ENCODE results near the gene SPG7.

The SPG7 gene

DNA sequence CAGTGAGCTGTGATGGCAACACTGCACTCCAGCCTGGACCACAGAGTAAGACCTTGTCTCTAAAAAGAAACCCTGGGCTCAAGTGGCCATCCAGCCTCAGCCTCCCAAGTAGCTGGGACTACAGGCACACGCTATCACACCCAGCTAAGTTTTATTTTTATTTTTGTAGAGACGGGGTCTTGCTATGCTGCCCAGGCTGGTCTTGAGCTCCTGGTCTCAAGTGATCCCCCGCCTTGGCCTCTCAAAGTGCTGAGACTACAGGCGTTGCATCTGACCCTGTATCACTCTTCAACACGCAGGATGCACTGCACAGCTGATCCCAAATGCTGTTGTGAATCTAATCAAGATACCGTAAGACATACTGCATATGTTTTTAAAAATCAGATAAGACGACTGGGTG is 40.8 kb upstream of the SPG7 start:
- ChIA-PET POLR2A (interaction anchor here (1.2 kb wide), 1 partner anchor 15 kb away, joined by 3 read pairs; no protein-coding TSS in a partner anchor), CTCF (interaction anchor here (0.6 to 1.2 kb wide), 2 partner anchors 9 to 58 kb away, joined by 3 to 5 read pairs; no protein-coding TSS in a partner anchor)
- TF ChIP-seq LEF1 (IDR thresholded peaks at IDR 0.05; ENCODE audit: borderline replicate concordance) (no peak), BHLHE40 (IDR thresholded peaks at IDR 0.05; ENCODE audit: borderline replicate concordance) (no peak), FOXK2 (IDR thresholded peaks at IDR 0.05) (no peak), NFRKB (IDR thresholded peaks at IDR 0.05) (no peak), FOXM1 (IDR thresholded peaks at IDR 0.05; ENCODE audit: borderline replicate concordance) (no peak), HDGF (IDR thresholded peaks at IDR 0.05; ENCODE audit: borderline replicate concordance) (no peak), TARDBP (IDR thresholded peaks at IDR 0.05) (no peak), L3MBTL2 (conservative IDR thresholded peaks at IDR 0.05) (no peak), ZNF384 (IDR thresholded peaks at IDR 0.05) (no peak), ARNT (IDR thresholded peaks at IDR 0.05) (no peak), CTBP1 (IDR thresholded peaks at IDR 0.05; ENCODE audit: borderline replicate concordance) (no peak), FOXA1 (IDR thresholded peaks at IDR 0.05) (no peak), SUZ12 (IDR thresholded peaks at IDR 0.05) (no peak), SP1 (IDR thresholded peaks at IDR 0.05) (no peak), ELF4 (IDR thresholded peaks at IDR 0.05) (no peak), PKNOX1 (IDR thresholded peaks at IDR 0.05) (no peak)
- no peak for DNase-seq (ENCODE audit: extremely low spot score)

GRCh38 chr16:89472711-89473075 is 35.5 kb upstream of the SPG7 start:
- CTCF ChIA-PET, result interaction anchor here (0.5 kb wide), 1 partner anchor 41 kb away, joined by 4 read pairs; no protein-coding TSS in a partner anchor
- TF ChIP-seq PKNOX1 (IDR thresholded peaks at IDR 0.05), result no peak
- no peak for TF ChIP-seq BHLHE40 (IDR thresholded peaks at IDR 0.05; ENCODE audit: borderline replicate concordance)
- no peak for TF ChIP-seq FOXM1 (IDR thresholded peaks at IDR 0.05; ENCODE audit: borderline replicate concordance)
- no peak for TF ChIP-seq SP1 (IDR thresholded peaks at IDR 0.05)
- TF ChIP-seq ELF4 (IDR thresholded peaks at IDR 0.05), result no peak
- TF ChIP-seq LEF1 (IDR thresholded peaks at IDR 0.05; ENCODE audit: borderline replicate concordance), result no peak
- TF ChIP-seq L3MBTL2 (conservative IDR thresholded peaks at IDR 0.05), result no peak
- POLR2A ChIA-PET, result no interaction called here
- no peak for DNase-seq (ENCODE audit: extremely low spot score)

DNA sequence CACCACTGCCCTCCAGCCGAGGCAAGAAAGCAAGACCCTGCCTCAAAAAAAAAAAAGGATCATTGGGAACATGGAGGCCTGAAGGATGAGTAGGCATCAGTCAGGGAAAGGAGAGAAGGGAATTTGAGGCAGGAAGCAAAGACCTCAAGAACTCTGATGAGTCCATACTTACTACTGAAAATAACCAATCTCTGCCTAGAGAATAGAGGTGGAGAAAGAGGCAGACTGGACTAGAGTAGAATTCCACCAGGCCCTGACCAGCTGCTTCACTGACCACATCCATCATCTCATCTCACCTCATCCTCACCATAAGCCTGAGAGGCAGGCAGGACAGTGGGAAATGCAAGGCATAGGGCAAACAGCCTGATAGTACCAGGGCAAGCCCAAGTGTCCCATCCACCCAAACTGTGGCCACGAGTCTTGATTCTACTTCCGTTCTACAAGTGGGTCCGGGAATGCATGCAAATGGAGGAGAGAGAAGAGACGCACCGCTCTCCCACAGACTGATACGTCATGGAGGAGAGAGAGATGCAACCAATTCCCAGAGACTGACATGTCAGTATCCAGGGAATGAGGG is 35.0 kb upstream of the SPG7 start:
- ChIA-PET POLR2A (no interaction called here), CTCF (no interaction called here)
- DNase-seq (ENCODE audit: extremely low spot score), result no peak
- TF ChIP-seq NFRKB (IDR thresholded peaks at IDR 0.05) (no peak), TARDBP (IDR thresholded peaks at IDR 0.05) (no peak), ARNT (IDR thresholded peaks at IDR 0.05) (no peak), BHLHE40 (IDR thresholded peaks at IDR 0.05; ENCODE audit: borderline replicate concordance) (no peak), SP1 (IDR thresholded peaks at IDR 0.05) (no peak), ELF4 (IDR thresholded peaks at IDR 0.05) (no peak), LEF1 (IDR thresholded peaks at IDR 0.05; ENCODE audit: borderline replicate concordance) (no peak), FOXM1 (IDR thresholded peaks at IDR 0.05; ENCODE audit: borderline replicate concordance) (no peak), HDGF (IDR thresholded peaks at IDR 0.05; ENCODE audit: borderline replicate concordance) (no peak), ZNF384 (IDR thresholded peaks at IDR 0.05) (no peak)

DNA sequence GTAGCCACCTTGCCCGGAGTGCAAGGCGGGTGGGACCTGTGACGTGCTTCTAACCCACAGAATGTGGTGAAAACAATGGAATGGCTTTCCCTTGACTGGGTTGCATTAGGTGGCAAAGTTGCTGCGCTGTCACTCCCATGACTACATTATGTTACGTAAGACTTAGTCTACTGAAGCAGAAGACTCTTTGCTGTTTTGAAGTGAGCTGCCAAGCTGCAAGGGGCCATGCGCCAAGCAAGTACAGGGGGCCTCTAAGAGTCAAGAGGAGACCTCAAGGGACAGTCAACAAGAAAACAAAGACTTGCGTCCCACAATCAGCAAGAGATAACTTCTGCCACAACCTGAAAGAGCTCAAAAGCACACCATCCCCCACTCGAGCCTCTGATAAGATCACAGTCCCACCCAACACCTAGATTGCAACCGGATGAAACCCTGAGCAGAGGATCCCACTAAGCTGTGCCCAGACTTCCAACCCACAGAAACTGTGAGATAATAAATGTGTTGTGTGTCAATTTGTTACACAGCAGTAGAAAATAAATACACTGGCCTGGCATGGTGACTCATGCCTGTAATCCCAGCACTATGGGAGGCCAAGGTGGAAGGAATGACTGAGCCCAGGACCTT is 34.3 kb upstream of the SPG7 start:
- ChIA-PET POLR2A (interaction anchor here (1.3 kb wide), 1 partner anchor 95 kb away, joined by 3 read pairs; no protein-coding TSS in a partner anchor), CTCF (no interaction called here)
- DNase-seq (ENCODE audit: extremely low spot score), result no peak
- TF ChIP-seq SP1 (IDR thresholded peaks at IDR 0.05) (no peak), PKNOX1 (IDR thresholded peaks at IDR 0.05) (0 out of 2 replicates have a peak, but pooled peaks have one; percentile 12)

- no peak for DNase-seq (ENCODE audit: extremely low spot score)
- TF ChIP-seq ARNT (IDR thresholded peaks at IDR 0.05) (no peak), NFRKB (IDR thresholded peaks at IDR 0.05) (no peak), ELF4 (IDR thresholded peaks at IDR 0.05) (no peak), BHLHE40 (IDR thresholded peaks at IDR 0.05; ENCODE audit: borderline replicate concordance) (no peak), LEF1 (IDR thresholded peaks at IDR 0.05; ENCODE audit: borderline replicate concordance) (no peak), CTBP1 (IDR thresholded peaks at IDR 0.05; ENCODE audit: borderline replicate concordance) (no peak), HDGF (IDR thresholded peaks at IDR 0.05; ENCODE audit: borderline replicate concordance) (no peak), FOXM1 (IDR thresholded peaks at IDR 0.05; ENCODE audit: borderline replicate concordance) (no peak), L3MBTL2 (conservative IDR thresholded peaks at IDR 0.05) (no peak), ZNF384 (IDR thresholded peaks at IDR 0.05) (no peak), FOXA1 (IDR thresholded peaks at IDR 0.05) (no peak), PKNOX1 (IDR thresholded peaks at IDR 0.05) (no peak), FOXK2 (IDR thresholded peaks at IDR 0.05) (no peak), TARDBP (IDR thresholded peaks at IDR 0.05) (no peak), SP1 (IDR thresholded peaks at IDR 0.05) (no peak), SUZ12 (IDR thresholded peaks at IDR 0.05) (no peak)
- CTCF ChIA-PET, result interaction anchor here (0.7 kb wide), 1 partner anchor 186 kb away, joined by 6 read pairs; no protein-coding TSS in a partner anchor
- POLR2A ChIA-PET, result interaction anchor here (1.3 kb wide), 1 partner anchor 96 kb away, joined by 3 read pairs; no protein-coding TSS in a partner anchor
Observed at GRCh38 chr16:89475144-89475543, 33.1 kb upstream of the SPG7 start.
